Stomach smooth muscle (tissue), 2 donors: ENCODE data around the gene FMN1.
A peak's percentile ranks its signal among the peaks of the same experiment; 100 is the strongest.

Source experiments
- H3K27ac ChIP-seq: one replicate; pipeline ENCODE4 v1.7.0; 2013; ENCODE audit warnings: mild to moderate bottlenecking, low read length, inconsistent platforms
- H3K27me3 ChIP-seq, 2 donors: one replicate each; pipeline ENCODE4 v1.7.0; 2013; ENCODE audit warnings: low read length in 2 of 2; ENCODE audit not compliant: insufficient read depth in 2 of 2, control insufficient read depth in 1 of 2
- H3K36me3 ChIP-seq, 2 donors: one replicate each; pipeline ENCODE4 v1.7.0; 2013; ENCODE audit warnings: low read length in 2 of 2; ENCODE audit not compliant: control insufficient read depth in 2 of 2, insufficient read depth in 2 of 2
- H3K4me1 ChIP-seq: one replicate; pipeline ENCODE4 v1.7.0; 2013; ENCODE audit warnings: low read length; ENCODE audit not compliant: control insufficient read depth, insufficient read depth
- H3K4me3 ChIP-seq, 2 donors: one replicate each; pipeline ENCODE4 v1.7.0; 2013; ENCODE audit warnings: low read length in 2 of 2
- H3K9ac ChIP-seq, 2 donors: one replicate each; pipeline ENCODE4 v1.7.0; 2013; ENCODE audit warnings: low read length in 2 of 2, mild to moderate bottlenecking in 1 of 2
- H3K9me3 ChIP-seq, 2 donors: one replicate each; pipeline ENCODE4 v1.7.0; 2013; ENCODE audit warnings: low read length in 2 of 2; ENCODE audit not compliant: control insufficient read depth in 2 of 2
- donor health status: healthy.
- donor health status: Pancreatic carcinoma.

The FMN1 gene

GRCh38 chr15:32974691-32975090 lies 219.8 kb downstream of the FMN1 start:
- H3K4me3 ChIP-seq: no peak overlapping the region
- no peaks in the 10 kb centered on the region for H3K27me3 ChIP-seq
- H3K27ac ChIP-seq: no peak overlapping the region
- no peaks in the 10 kb centered on the region for H3K36me3 ChIP-seq
- no peak overlapping the region for H3K9ac ChIP-seq
- H3K4me1 ChIP-seq: no peaks in the 10 kb centered on the region
- H3K9me3 ChIP-seq: no peaks in the 10 kb centered on the region

GRCh38 chr15:32972686-32973085 lies 221.8 kb downstream of the FMN1 start:
- H3K4me1 ChIP-seq: no peaks in the 10 kb centered on the region
- H3K36me3 ChIP-seq: no peaks in the 10 kb centered on the region
- no peak overlapping the region for H3K9ac ChIP-seq
- no peak overlapping the region for H3K4me3 ChIP-seq
- H3K9me3 ChIP-seq: no peaks in the 10 kb centered on the region
- H3K27ac ChIP-seq: no peak overlapping the region
- H3K27me3 ChIP-seq: no peaks in the 10 kb centered on the region

GRCh38 chr15:32970847-32971246 lies 223.7 kb downstream of the FMN1 start:
- H3K9me3 ChIP-seq: no peaks in the 10 kb centered on the region
- H3K36me3 ChIP-seq: no peaks in the 10 kb centered on the region
- H3K27ac ChIP-seq: no peak overlapping the region
- H3K4me1 ChIP-seq: peaks cover 3% of the 10 kb centered on the region
- no peak overlapping the region for H3K9ac ChIP-seq
- H3K4me3 ChIP-seq: no peak overlapping the region
- no peaks in the 10 kb centered on the region for H3K27me3 ChIP-seq

GRCh38 chr15:32967521-32967920 lies 227.0 kb downstream of the FMN1 start:
- no peak overlapping the region for H3K4me3 ChIP-seq
- H3K4me1 ChIP-seq: peaks cover 3% of the 10 kb centered on the region
- H3K27ac ChIP-seq: no peak overlapping the region

GRCh38 chr15:32966512-32966911 lies 228.0 kb downstream of the FMN1 start:
- peaks cover 3% of the 10 kb centered on the region for H3K4me1 ChIP-seq
- H3K9me3 ChIP-seq: no peaks in the 10 kb centered on the region
- H3K36me3 ChIP-seq: no peaks in the 10 kb centered on the region
- H3K27ac ChIP-seq: no peak overlapping the region
- no peak overlapping the region for H3K9ac ChIP-seq
- H3K27me3 ChIP-seq: no peaks in the 10 kb centered on the region
- no peak overlapping the region for H3K4me3 ChIP-seq

More at GRCh38 chr15:32967521-32967920, 227.0 kb downstream of the FMN1 start:
- Histone ChIP-seq H3K9ac (no peak overlapping the region), H3K27me3 (no peaks in the 10 kb centered on the region), H3K9me3 (no peaks in the 10 kb centered on the region), H3K36me3 (no peaks in the 10 kb centered on the region)

- Histone ChIP-seq H3K4me3 (no peak overlapping the region), H3K27ac (no peak overlapping the region), H3K9me3 (no peaks in the 10 kb centered on the region), H3K27me3 (no peaks in the 10 kb centered on the region), H3K36me3 (no peaks in the 10 kb centered on the region), H3K4me1 (peaks cover 3% of the 10 kb centered on the region), H3K9ac (no peak overlapping the region)
Measured at GRCh38 chr15:32965897-32966296, 228.6 kb downstream of the FMN1 start.

- H3K27me3 ChIP-seq: no peaks in the 10 kb centered on the region
- H3K9ac ChIP-seq: no peak overlapping the region
- no peaks in the 10 kb centered on the region for H3K36me3 ChIP-seq
- H3K27ac ChIP-seq: no peak overlapping the region
- H3K4me1 ChIP-seq: peaks cover 1% of the 10 kb centered on the region
- peak overlapping the region; percentile 30 to 40 for H3K4me3 ChIP-seq
- no peaks in the 10 kb centered on the region for H3K9me3 ChIP-seq
Measured at GRCh38 chr15:32959077-32959476, 235.4 kb downstream of the FMN1 start.

GRCh38 chr15:32957219-32957618 lies 237.3 kb downstream of the FMN1 start:
- H3K9me3 ChIP-seq: no peaks in the 10 kb centered on the region
- peaks cover 7% of the 10 kb centered on the region for H3K4me1 ChIP-seq
- no peak overlapping the region for H3K9ac ChIP-seq
- no peak overlapping the region for H3K27ac ChIP-seq
- H3K27me3 ChIP-seq: no peaks in the 10 kb centered on the region
- H3K4me3 ChIP-seq: no peak overlapping the region
- H3K36me3 ChIP-seq: no peaks in the 10 kb centered on the region

- H3K4me3 ChIP-seq: no peak overlapping the region
- H3K9ac ChIP-seq: no peak overlapping the region
- no peaks in the 10 kb centered on the region for H3K36me3 ChIP-seq
- H3K27me3 ChIP-seq: no peaks in the 10 kb centered on the region
- H3K27ac ChIP-seq: no peak overlapping the region
- H3K4me1 ChIP-seq: peaks cover 9% of the 10 kb centered on the region
- no peaks in the 10 kb centered on the region for H3K9me3 ChIP-seq
Measured at GRCh38 chr15:32956711-32957110, 237.8 kb downstream of the FMN1 start.

- no peaks in the 10 kb centered on the region for H3K27me3 ChIP-seq
Measured at GRCh38 chr15:32956006-32956405, 238.5 kb downstream of the FMN1 start.

GRCh38 chr15:32953533-32953910 lies 241.0 kb downstream of the FMN1 start:
- no peak overlapping the region for H3K4me3 ChIP-seq
- peaks cover 9% of the 10 kb centered on the region for H3K4me1 ChIP-seq
- no peaks in the 10 kb centered on the region for H3K9me3 ChIP-seq
- H3K27me3 ChIP-seq: no peaks in the 10 kb centered on the region
- no peak overlapping the region for H3K27ac ChIP-seq
- H3K9ac ChIP-seq: no peak overlapping the region
- no peaks in the 10 kb centered on the region for H3K36me3 ChIP-seq

More at GRCh38 chr15:32956006-32956405, 238.5 kb downstream of the FMN1 start:
- no peak overlapping the region for H3K9ac ChIP-seq
- no peaks in the 10 kb centered on the region for H3K9me3 ChIP-seq
- H3K36me3 ChIP-seq: no peaks in the 10 kb centered on the region
- H3K27ac ChIP-seq: no peak overlapping the region
- H3K4me1 ChIP-seq: peaks cover 9% of the 10 kb centered on the region
- no peak overlapping the region for H3K4me3 ChIP-seq
